ENCODE results near the gene CDHR3.

- TF ChIP-seq POLR2A (IDR thresholded peaks at IDR 0.05): no peak
- TF ChIP-seq CTCF (IDR thresholded peaks at IDR 0.05): no peak
- no peak for TF ChIP-seq POLR2AphosphoS5 (IDR thresholded peaks at IDR 0.05)
These were observed 36.2 kb downstream of the CDHR3 start for GRCh38 chr7:105999256-105999655.

Data from prostate gland (tissue), 2 donors.